Peyer's patch (tissue), 4 donors: ENCODE measurements around the gene GPN2.
"Not testable (repeated sequence)": the region's sequence is repeated elsewhere in the genome, so short reads cannot be mapped to it uniquely, and the experiment has no call there.

Source experiments
- CTCF ChIP-seq, 6 experiments: fragments of 450-650 bp in 4 of 6; fragments of 200-600 bp in 2 of 6; sonication (generic) in 1 of 6; IDR thresholded peaks; one replicate each; pipeline ENCODE4 v1.5.1; 2017 to 2019; ENCODE audit warnings: antibody characterized with exemption in 6 of 6, mild to moderate bottlenecking in 3 of 6, moderate library complexity in 1 of 6
- POLR2A ChIP-seq, 2 donors: fragments of 450-650 bp; IDR thresholded peaks; one replicate each; pipeline ENCODE4 v1.5.1; 2017; ENCODE audit warnings: antibody characterized with exemption in 2 of 2, mild to moderate bottlenecking in 2 of 2, moderate library complexity in 2 of 2

- TF ChIP-seq CTCF, POLR2A (IDR thresholded peaks at IDR 0.05): not testable (repeated sequence)
These were observed 52.4 kb downstream of the GPN2 start for GRCh38 chr1:26837665-26838064.
